ENCODE results near the gene AMBRA1.

Gene AMBRA1

DNA sequence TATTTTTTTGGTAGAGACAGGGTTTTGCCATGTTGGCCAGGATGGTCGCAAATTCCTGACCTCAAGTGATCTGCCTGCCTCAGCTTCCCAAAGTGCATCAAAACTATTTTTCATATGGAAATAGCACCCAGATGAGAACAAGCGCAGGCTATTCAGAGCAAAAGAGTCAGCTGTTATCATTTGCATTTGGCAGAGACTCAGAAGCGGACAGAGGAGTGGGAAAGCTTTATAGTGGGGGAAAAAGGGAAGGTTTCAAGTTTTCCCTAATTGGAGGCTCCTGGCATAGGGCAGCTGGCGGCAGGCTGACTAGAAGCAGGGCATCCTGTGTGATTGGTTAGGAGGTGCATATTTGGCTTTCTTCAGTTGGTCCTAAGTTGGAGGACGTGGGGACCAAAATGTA, 43.7 kb upstream of the AMBRA1 start:
- ATAC-seq (ENCODE audit: insufficient read depth, low read depth) (no peak), DNase-seq (no peak)
- H3K4me1 ChIP-seq (ENCODE audit: insufficient read depth, low read length): no peaks in the 10 kb centered on the region
- 0 out of 2 replicates have a peak, but pooled peaks cover 1% of the 10 kb centered on the region for H4K20me1 ChIP-seq (ENCODE audit: insufficient read depth, low read length)
- H3K36me3 ChIP-seq (ENCODE audit: insufficient read depth, low read length): peaks cover 29% of the 10 kb centered on the region
- H2AFZ ChIP-seq (ENCODE audit: low read depth, low read length): no peak overlapping the region
- no peaks in the 10 kb centered on the region for H3K27me3 ChIP-seq (ENCODE audit: insufficient read depth, low read length, poor library complexity)
- no peaks in the 10 kb centered on the region for H3K9me3 ChIP-seq (ENCODE audit: insufficient read depth, low read length, severe bottlenecking)
- H3K4me2 ChIP-seq (ENCODE audit: insufficient read depth, low read length): no peak overlapping the region
- H3K9ac ChIP-seq (ENCODE audit: low read depth, low read length): no peak overlapping the region
- TF ChIP-seq EZH2 (IDR thresholded peaks at IDR 0.05; ENCODE audit: borderline replicate concordance, low read depth, low read length, severe bottlenecking): no peak
- TF ChIP-seq, protein P1, sequence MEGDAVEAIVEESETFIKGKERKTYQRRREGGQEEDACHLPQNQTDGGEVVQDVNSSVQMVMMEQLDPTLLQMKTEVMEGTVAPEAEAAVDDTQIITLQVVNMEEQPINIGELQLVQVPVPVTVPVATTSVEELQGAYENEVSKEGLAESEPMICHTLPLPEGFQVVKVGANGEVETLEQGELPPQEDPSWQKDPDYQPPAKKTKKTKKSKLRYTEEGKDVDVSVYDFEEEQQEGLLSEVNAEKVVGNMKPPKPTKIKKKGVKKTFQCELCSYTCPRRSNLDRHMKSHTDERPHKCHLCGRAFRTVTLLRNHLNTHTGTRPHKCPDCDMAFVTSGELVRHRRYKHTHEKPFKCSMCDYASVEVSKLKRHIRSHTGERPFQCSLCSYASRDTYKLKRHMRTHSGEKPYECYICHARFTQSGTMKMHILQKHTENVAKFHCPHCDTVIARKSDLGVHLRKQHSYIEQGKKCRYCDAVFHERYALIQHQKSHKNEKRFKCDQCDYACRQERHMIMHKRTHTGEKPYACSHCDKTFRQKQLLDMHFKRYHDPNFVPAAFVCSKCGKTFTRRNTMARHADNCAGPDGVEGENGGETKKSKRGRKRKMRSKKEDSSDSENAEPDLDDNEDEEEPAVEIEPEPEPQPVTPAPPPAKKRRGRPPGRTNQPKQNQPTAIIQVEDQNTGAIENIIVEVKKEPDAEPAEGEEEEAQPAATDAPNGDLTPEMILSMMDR (IDR thresholded peaks at IDR 0.05; ENCODE audit: borderline replicate concordance, extremely low read depth, low read length, poor library complexity, severe bottlenecking): no peak
- H3K27ac ChIP-seq (ENCODE audit: low read length): no peak overlapping the region
- H3K79me2 ChIP-seq (ENCODE audit: insufficient read depth, low read length): peaks cover 22% of the 10 kb centered on the region
- H3K4me3 ChIP-seq (ENCODE audit: low read depth in 1 of 2, low read length in 2 of 2): no peak overlapping the region

DNA sequence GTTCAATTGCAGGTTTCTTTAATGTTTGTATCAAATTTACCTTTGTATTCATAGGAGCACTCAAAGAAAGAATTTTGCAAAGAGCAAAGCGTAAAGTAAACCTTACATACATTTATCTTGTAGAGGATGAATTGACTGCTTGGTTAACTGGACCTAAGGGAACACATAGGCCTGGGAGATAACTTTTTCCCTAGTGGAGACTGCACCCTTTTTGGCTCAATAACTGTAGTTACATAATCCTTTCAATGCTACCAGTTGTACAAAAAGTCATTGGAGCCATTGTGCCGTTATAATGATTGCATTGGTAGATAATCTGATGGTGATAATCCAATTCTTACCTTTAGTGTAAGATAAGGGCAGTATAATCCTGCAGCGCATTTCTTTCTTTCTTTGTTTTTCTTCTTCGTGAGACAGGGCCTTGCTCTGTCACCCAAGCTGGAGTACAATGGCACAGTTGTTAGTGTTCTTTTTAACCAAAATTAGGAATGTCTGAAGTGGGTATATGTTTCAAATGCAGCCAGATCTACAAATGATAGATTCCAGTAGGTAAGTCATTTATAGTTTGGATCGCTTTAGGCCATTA, 41.8 kb upstream of the AMBRA1 start:
- Histone ChIP-seq H3K27ac (ENCODE audit: low read length) (no peak overlapping the region), H3K27me3 (ENCODE audit: insufficient read depth, low read length, poor library complexity) (no peaks in the 10 kb centered on the region), H3K79me2 (ENCODE audit: insufficient read depth, low read length) (peaks cover 30% of the 10 kb centered on the region), H3K9ac (ENCODE audit: low read depth, low read length) (no peak overlapping the region), H3K4me1 (ENCODE audit: insufficient read depth, low read length) (no peaks in the 10 kb centered on the region), H4K20me1 (ENCODE audit: insufficient read depth, low read length) (no peaks in the 10 kb centered on the region), H3K4me2 (ENCODE audit: insufficient read depth, low read length) (no peak overlapping the region), H2AFZ (ENCODE audit: low read depth, low read length) (no peak overlapping the region), H3K9me3 (ENCODE audit: insufficient read depth, low read length, severe bottlenecking) (no peaks in the 10 kb centered on the region), H3K4me3 (ENCODE audit: low read depth in 1 of 2, low read length in 2 of 2) (no peak overlapping the region), H3K36me3 (ENCODE audit: insufficient read depth, low read length) (peaks cover 41% of the 10 kb centered on the region)
- ATAC-seq (ENCODE audit: insufficient read depth, low read depth) (no peak), DNase-seq (no peak)
- no peak for TF ChIP-seq EZH2 (IDR thresholded peaks at IDR 0.05; ENCODE audit: borderline replicate concordance, low read depth, low read length, severe bottlenecking)
- TF ChIP-seq, protein P1 (IDR thresholded peaks at IDR 0.05; ENCODE audit: borderline replicate concordance, extremely low read depth, low read length, poor library complexity, severe bottlenecking): no peak

DNA sequence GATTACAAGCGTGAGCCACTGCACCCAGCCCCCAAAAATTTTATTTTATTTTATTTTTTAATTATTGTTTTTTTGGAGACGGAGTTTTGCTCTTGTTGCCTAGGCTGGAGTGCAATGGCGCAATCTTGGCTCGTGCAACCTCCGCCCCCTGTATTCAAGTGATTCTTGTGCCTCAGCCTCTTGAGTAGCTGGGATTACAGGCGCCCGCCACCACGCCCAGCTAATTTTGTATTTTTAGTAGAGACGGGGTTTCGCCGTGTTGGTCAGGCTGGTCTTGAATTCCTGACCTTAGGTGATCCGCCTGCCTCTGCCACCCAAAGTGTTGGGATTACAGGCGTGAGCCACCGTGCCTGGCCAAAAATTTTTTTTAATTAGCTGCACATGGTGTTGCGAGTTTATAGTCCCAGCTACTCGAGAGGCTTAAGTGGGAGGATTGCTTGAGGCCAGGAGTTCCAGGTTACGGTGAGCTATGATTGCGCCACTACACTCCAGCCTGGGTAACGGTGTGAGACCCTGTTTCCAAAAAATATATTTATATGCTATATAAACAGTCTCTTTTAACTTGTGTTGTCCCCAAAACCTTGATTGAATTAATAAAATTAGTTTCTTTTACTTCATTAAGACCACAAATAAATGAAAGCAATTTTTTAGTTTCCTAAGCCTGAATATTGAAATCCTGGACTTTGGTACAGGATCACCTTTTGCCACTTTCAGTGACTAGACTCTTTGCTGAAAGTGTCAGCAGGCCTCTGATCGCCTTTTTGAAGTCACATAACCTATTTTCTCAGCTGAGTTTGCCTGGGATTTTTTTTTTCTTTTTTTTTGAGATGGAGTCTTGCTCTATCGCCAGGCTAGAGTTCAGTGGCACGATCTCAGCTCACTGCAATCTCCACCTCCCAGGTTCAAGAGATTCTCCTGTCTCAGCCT, 39.7 kb upstream of the AMBRA1 start:
- Histone ChIP-seq H3K27ac (ENCODE audit: low read length) (no peak overlapping the region), H2AFZ (ENCODE audit: low read depth, low read length) (no peak overlapping the region), H3K36me3 (ENCODE audit: insufficient read depth, low read length) (peaks cover 54% of the 10 kb centered on the region)

More for the DNA sequence above, 39.7 kb upstream of the AMBRA1 start:
- H3K27me3 ChIP-seq (ENCODE audit: insufficient read depth, low read length, poor library complexity): no peaks in the 10 kb centered on the region
- ATAC-seq (ENCODE audit: insufficient read depth, low read depth): no peak
- no peak for DNase-seq
- no peak overlapping the region for H3K4me3 ChIP-seq (ENCODE audit: low read depth in 1 of 2, low read length in 2 of 2)
- TF ChIP-seq, protein P1 (IDR thresholded peaks at IDR 0.05; ENCODE audit: borderline replicate concordance, extremely low read depth, low read length, poor library complexity, severe bottlenecking): no peak
- TF ChIP-seq EZH2 (IDR thresholded peaks at IDR 0.05; ENCODE audit: borderline replicate concordance, low read depth, low read length, severe bottlenecking): no peak
- H4K20me1 ChIP-seq (ENCODE audit: insufficient read depth, low read length): no peaks in the 10 kb centered on the region
- H3K9ac ChIP-seq (ENCODE audit: low read depth, low read length): no peak overlapping the region
- no peaks in the 10 kb centered on the region for H3K4me1 ChIP-seq (ENCODE audit: insufficient read depth, low read length)
- no peaks in the 10 kb centered on the region for H3K9me3 ChIP-seq (ENCODE audit: insufficient read depth, low read length, severe bottlenecking)
- H3K4me2 ChIP-seq (ENCODE audit: insufficient read depth, low read length): no peak overlapping the region
- peaks cover 35% of the 10 kb centered on the region for H3K79me2 ChIP-seq (ENCODE audit: insufficient read depth, low read length)
